Breast epithelium (tissue), 3 donors: Measurements from ENCODE around the gene TCF7L1.

Experiments
- CTCF ChIP-seq, 3 donors: fragments of 450-650 bp; IDR thresholded peaks; one replicate each; pipeline ENCODE4 v1.5.1; 2016 to 2017; ENCODE audit warnings: antibody characterized with exemption in 3 of 3, mild to moderate bottlenecking in 3 of 3, moderate library complexity in 3 of 3
- POLR2AphosphoS5 ChIP-seq, 3 donors: sonication (generic); formaldehyde crosslinking; IDR thresholded peaks; one replicate each; pipeline ENCODE4 v1.6.1; 2017; ENCODE audit warnings: antibody characterized with exemption in 3 of 3

GRCh38 chr2:85159589-85159988 lies 26.4 kb downstream of the TCF7L1 start:
- no peak for TF ChIP-seq CTCF (IDR thresholded peaks at IDR 0.05)
- no peak for TF ChIP-seq POLR2AphosphoS5 (IDR thresholded peaks at IDR 0.05)
